Measurements from ENCODE around the gene KLRC2.

- TF ChIP-seq POLR2A (IDR thresholded peaks at IDR 0.05) (no peak), CTCF (IDR thresholded peaks at IDR 0.05) (no peak)
Observed at GRCh38 chr12:10456856-10457255, 21.0 kb upstream of the KLRC2 start.
